WTC11 (cell line): ENCODE data around the gene PKD2L1.

ENCODE experiments used
- ESRRA ChIP-seq: sonication (generic); formaldehyde crosslinking; IDR thresholded peaks from 2 replicates; pipeline ENCODE4 v1.8.1; 2022; ENCODE audit warnings: mild to moderate bottlenecking, missing genetic modification reagents, borderline replicate concordance
- IRF2 ChIP-seq: sonication (generic); formaldehyde crosslinking; IDR thresholded peaks from 2 replicates; pipeline ENCODE4 v1.8.0; 2022; ENCODE audit warnings: low read depth, missing genetic modification reagents, borderline replicate concordance
- JUN ChIP-seq: sonication (generic); formaldehyde crosslinking; IDR thresholded peaks from 2 replicates; pipeline ENCODE4 v1.8.0; 2023; ENCODE audit warnings: mild to moderate bottlenecking, missing genetic modification reagents
- NR3C1 ChIP-seq: sonication (generic); formaldehyde crosslinking; conservative IDR thresholded peaks from 2 replicates; pipeline ENCODE4 v1.8.1; 2023; ENCODE audit warnings: low read depth, mild to moderate bottlenecking, missing genetic modification reagents
- RELA ChIP-seq: sonication (generic); formaldehyde crosslinking; IDR thresholded peaks from 2 replicates; pipeline ENCODE4 v1.8.1; 2022; ENCODE audit warnings: missing genetic modification reagents, mild to moderate bottlenecking, borderline replicate concordance
- SMAD3 ChIP-seq: sonication (generic); formaldehyde crosslinking; IDR thresholded peaks from 2 replicates; pipeline ENCODE4 v1.8.0; 2022; ENCODE audit warnings: missing genetic modification reagents, mild to moderate bottlenecking, borderline replicate concordance
- SMAD4 ChIP-seq: sonication (generic); formaldehyde crosslinking; IDR thresholded peaks from 2 replicates; pipeline ENCODE4 v1.8.0; 2022; ENCODE audit warnings: mild to moderate bottlenecking, missing genetic modification reagents
- TF ChIP-seq, protein P1 (sequence below): fragments of 200-600 bp; IDR thresholded peaks from 2 replicates; pipeline ENCODE4 v1.8.0; 2022; ENCODE audit warnings: antibody characterized with exemption

DNA sequence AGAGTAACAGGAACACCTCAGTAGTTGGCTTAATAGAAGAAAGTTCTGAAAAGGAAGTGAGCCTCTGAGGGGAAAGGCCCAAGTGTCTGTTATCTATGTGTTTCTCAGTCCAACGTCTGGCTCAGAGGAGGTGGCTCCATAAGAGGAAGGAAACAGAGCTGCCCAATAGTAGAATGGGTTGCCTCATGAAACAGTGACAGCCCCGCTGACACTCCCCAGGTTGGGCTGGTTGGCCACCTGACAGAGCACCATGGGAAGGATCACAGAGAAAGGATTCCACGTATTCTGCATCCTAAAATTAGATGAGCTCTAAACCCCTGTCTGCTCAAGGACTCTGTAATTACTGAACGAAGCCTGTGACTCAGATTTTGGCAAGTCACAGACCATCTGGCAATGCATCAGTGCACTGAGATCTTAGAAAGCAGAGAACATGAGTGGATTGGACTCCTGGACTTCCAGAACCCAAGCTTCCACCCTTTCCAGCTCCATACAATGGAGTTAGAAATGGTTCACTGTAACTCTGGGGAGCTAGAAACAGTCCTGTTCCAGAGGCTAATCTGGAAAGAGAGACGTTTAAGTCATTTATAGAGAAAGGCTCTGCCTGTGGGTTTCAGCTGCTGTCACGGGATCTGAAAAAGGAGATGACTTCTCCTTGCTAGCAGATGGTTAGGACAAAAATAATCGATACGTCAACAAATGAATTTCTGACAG is 2.9 kb downstream of the PKD2L1 start:
- TF ChIP-seq IRF2 (CRISPR knock-in tag), result no peak
- TF ChIP-seq, protein P1, sequence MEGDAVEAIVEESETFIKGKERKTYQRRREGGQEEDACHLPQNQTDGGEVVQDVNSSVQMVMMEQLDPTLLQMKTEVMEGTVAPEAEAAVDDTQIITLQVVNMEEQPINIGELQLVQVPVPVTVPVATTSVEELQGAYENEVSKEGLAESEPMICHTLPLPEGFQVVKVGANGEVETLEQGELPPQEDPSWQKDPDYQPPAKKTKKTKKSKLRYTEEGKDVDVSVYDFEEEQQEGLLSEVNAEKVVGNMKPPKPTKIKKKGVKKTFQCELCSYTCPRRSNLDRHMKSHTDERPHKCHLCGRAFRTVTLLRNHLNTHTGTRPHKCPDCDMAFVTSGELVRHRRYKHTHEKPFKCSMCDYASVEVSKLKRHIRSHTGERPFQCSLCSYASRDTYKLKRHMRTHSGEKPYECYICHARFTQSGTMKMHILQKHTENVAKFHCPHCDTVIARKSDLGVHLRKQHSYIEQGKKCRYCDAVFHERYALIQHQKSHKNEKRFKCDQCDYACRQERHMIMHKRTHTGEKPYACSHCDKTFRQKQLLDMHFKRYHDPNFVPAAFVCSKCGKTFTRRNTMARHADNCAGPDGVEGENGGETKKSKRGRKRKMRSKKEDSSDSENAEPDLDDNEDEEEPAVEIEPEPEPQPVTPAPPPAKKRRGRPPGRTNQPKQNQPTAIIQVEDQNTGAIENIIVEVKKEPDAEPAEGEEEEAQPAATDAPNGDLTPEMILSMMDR, result no peak
- TF ChIP-seq NR3C1, result no peak
- TF ChIP-seq RELA (CRISPR knock-in tag), result no peak
- TF ChIP-seq JUN (CRISPR knock-in tag), result no peak
- TF ChIP-seq SMAD3 (CRISPR knock-in tag), result no peak
- TF ChIP-seq SMAD4 (CRISPR knock-in tag), result no peak
- TF ChIP-seq ESRRA (CRISPR knock-in tag), result no peak
